ENCODE data around the gene VAC14.

VAC14 gene

GRCh38 chr16:70657956-70658355 is 143.0 kb downstream of the VAC14 start:
- no peak for DNase-seq

GRCh38 chr16:70656712-70657263 is 144.2 kb downstream of the VAC14 start:
- H3K36me3 ChIP-seq, result no peaks in the 10 kb centered on the region
- DNase-seq, result no peak
- H3K4me3 ChIP-seq (ENCODE audit: low read depth, low read length), result no peak overlapping the region
- no peaks in the 10 kb centered on the region for H3K9me3 ChIP-seq (ENCODE audit: severe bottlenecking)
- TF ChIP-seq CTCF (IDR thresholded peaks at IDR 0.05; ENCODE audit: low read depth, low read length), result 0 out of 2 replicates have a peak, but pooled peaks have one; percentile 7
- H3K27me3 ChIP-seq (ENCODE audit: insufficient read depth, low read depth, severe bottlenecking), result no peaks in the 10 kb centered on the region
- no peak overlapping the region for H3K27ac ChIP-seq

More at GRCh38 chr16:70657956-70658355, 143.0 kb downstream of the VAC14 start:
- H3K27ac ChIP-seq, result no peak overlapping the region
- no peaks in the 10 kb centered on the region for H3K9me3 ChIP-seq (ENCODE audit: severe bottlenecking)
- peaks cover 5% of the 10 kb centered on the region; the same call in 1 of the 2 replicates for H3K36me3 ChIP-seq
- H3K4me3 ChIP-seq (ENCODE audit: low read depth, low read length), result no peak overlapping the region
- no peak for TF ChIP-seq CTCF (IDR thresholded peaks at IDR 0.05; ENCODE audit: low read depth, low read length)
- H3K27me3 ChIP-seq (ENCODE audit: insufficient read depth, low read depth, severe bottlenecking), result no peaks in the 10 kb centered on the region

- Histone ChIP-seq H3K4me3 (ENCODE audit: low read depth, low read length) (no peak overlapping the region), H3K27me3 (ENCODE audit: insufficient read depth, low read depth, severe bottlenecking) (no peaks in the 10 kb centered on the region), H3K27ac (no peak overlapping the region), H3K36me3 (no peaks in the 10 kb centered on the region), H3K9me3 (ENCODE audit: severe bottlenecking) (no peaks in the 10 kb centered on the region)
- no peak for TF ChIP-seq CTCF (IDR thresholded peaks at IDR 0.05; ENCODE audit: low read depth, low read length)
- DNase-seq, result no peak
Observed at GRCh38 chr16:70656065-70656711, 144.8 kb downstream of the VAC14 start.

GRCh38 chr16:70653809-70654771 is 146.9 kb downstream of the VAC14 start:
- peak; percentile 87 for DNase-seq
- peak overlapping the region; percentile 29 for H3K4me3 ChIP-seq (ENCODE audit: low read depth, low read length)
- peak overlapping the region; percentile 65 for H3K27ac ChIP-seq
- no peaks in the 10 kb centered on the region for H3K9me3 ChIP-seq (ENCODE audit: severe bottlenecking)
- no peaks in the 10 kb centered on the region for H3K36me3 ChIP-seq
- TF ChIP-seq CTCF (IDR thresholded peaks at IDR 0.05; ENCODE audit: low read depth, low read length), result peak; percentile 72
- H3K27me3 ChIP-seq (ENCODE audit: insufficient read depth, low read depth, severe bottlenecking), result no peaks in the 10 kb centered on the region

- DNase-seq, result no peak
- Histone ChIP-seq H3K27me3 (ENCODE audit: insufficient read depth, low read depth, severe bottlenecking) (no peaks in the 10 kb centered on the region), H3K27ac (no peak overlapping the region), H3K36me3 (no peaks in the 10 kb centered on the region), H3K4me3 (ENCODE audit: low read depth, low read length) (no peak overlapping the region), H3K9me3 (ENCODE audit: severe bottlenecking) (no peaks in the 10 kb centered on the region)
- no peak for TF ChIP-seq CTCF (IDR thresholded peaks at IDR 0.05; ENCODE audit: low read depth, low read length)
Observed at GRCh38 chr16:70653406-70653805, 147.6 kb downstream of the VAC14 start.
